GM21528 (cell line): ENCODE results near the gene IL17C.

ENCODE experiments used
- ATAC-seq: cut with Tn5 transposase; IDR thresholded peaks from one replicate; pipeline ENCODE4 v1.9.1; 2021; ENCODE audit warnings: mild to moderate bottlenecking, moderate library complexity; ENCODE audit not compliant: unreplicated experiment, low FRiP score

Gene IL17C

GRCh38 chr16:88678224-88678979, 40.0 kb downstream of the IL17C start:
- no peak for ATAC-seq

GRCh38 chr16:88680554-88681083, 42.2 kb downstream of the IL17C start:
- no peak for ATAC-seq

- ATAC-seq, result no peak
Measured at GRCh38 chr16:88681084-88681680, 42.8 kb downstream of the IL17C start.

GRCh38 chr16:88681709-88682451, 43.5 kb downstream of the IL17C start:
- peak; percentile 65 for ATAC-seq

GRCh38 chr16:88684569-88685155, 46.3 kb downstream of the IL17C start:
- no peak for ATAC-seq

- no peak for ATAC-seq
Measured at GRCh38 chr16:88685156-88686061, 47.0 kb downstream of the IL17C start.

GRCh38 chr16:88686062-88686438, 47.7 kb downstream of the IL17C start:
- no peak for ATAC-seq

GRCh38 chr16:88686439-88687253, 48.3 kb downstream of the IL17C start, which contains the start of gene SNAI3:
Gene SNAI3, minus strand, starts transcription at chr16:88686507. Its CDS starts 101 bp downstream, at chr16:88686406.
- ATAC-seq, result peak; percentile 50

GRCh38 chr16:88687254-88687576, 48.8 kb downstream of the IL17C start:
- no peak for ATAC-seq

GRCh38 chr16:88687676-88688012, 49.3 kb downstream of the IL17C start:
- no peak for ATAC-seq

- ATAC-seq, result no peak
Measured at GRCh38 chr16:88688013-88688778, 49.8 kb downstream of the IL17C start.
